Spleen (tissue), 7 donors: ENCODE data around the gene MPP2.

Experiments
- POLR2A ChIP-seq, 3 donors: fragments of 450-650 bp; IDR thresholded peaks; one replicate each; pipeline ENCODE4 v1.5.1; 2017; ENCODE audit warnings: antibody characterized with exemption in 3 of 3, mild to moderate bottlenecking in 1 of 3
- POLR2AphosphoS5 ChIP-seq, 3 donors: sonication (generic); formaldehyde crosslinking; IDR thresholded peaks; one replicate each; pipeline ENCODE4 v1.5.1; 2017; ENCODE audit warnings: antibody characterized with exemption in 3 of 3
- TF ChIP-seq, protein P1 (sequence below), 11 experiments: fragments of 200-600 bp in 7 of 11; fragments of 450-650 bp in 4 of 11; sonication (generic) in 4 of 11; IDR thresholded peaks in 8 of 11; conservative IDR thresholded peaks in 3 of 11; 1 replicate in 7 of 11; 2 replicates in 4 of 11; pipeline versions ENCODE4 v1.4.0 to v1.8.0; 2016 to 2021; ENCODE audit warnings: antibody characterized with exemption in 11 of 11, inconsistent platforms in 4 of 11, mild to moderate bottlenecking in 1 of 11
- donor health status: DM: no; HTN: no; CAD: no; lungs with moderate emphysema.
- donor health status: DM: no; HTN: no; CAD: no.
- donor health status: DM: no; HTN: no; CAD: no.

DNA sequence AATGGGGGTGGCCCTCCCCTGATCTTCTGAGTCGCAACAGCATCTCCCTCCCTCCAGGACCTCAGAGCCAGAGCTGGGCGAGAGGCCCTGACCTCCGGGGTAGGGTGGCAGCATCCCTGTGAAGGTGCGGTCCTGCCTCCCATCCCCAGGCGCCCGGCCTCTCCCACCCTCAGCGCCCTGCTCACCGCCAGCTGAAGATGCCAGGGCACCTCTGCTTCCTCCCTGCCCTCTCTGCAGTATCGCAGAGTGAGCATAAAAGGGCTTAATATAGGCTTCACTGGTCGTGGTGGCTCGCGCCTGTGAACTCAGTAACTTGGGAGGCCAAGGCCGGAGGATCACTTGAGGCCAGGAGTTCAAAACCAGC is 10.7 kb upstream of the MPP2 start:
- TF ChIP-seq, protein P1, sequence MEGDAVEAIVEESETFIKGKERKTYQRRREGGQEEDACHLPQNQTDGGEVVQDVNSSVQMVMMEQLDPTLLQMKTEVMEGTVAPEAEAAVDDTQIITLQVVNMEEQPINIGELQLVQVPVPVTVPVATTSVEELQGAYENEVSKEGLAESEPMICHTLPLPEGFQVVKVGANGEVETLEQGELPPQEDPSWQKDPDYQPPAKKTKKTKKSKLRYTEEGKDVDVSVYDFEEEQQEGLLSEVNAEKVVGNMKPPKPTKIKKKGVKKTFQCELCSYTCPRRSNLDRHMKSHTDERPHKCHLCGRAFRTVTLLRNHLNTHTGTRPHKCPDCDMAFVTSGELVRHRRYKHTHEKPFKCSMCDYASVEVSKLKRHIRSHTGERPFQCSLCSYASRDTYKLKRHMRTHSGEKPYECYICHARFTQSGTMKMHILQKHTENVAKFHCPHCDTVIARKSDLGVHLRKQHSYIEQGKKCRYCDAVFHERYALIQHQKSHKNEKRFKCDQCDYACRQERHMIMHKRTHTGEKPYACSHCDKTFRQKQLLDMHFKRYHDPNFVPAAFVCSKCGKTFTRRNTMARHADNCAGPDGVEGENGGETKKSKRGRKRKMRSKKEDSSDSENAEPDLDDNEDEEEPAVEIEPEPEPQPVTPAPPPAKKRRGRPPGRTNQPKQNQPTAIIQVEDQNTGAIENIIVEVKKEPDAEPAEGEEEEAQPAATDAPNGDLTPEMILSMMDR (IDR thresholded peaks at IDR 0.05 in 8 of 11, conservative IDR thresholded peaks at IDR 0.05 in 3 of 11) = no peak
- TF ChIP-seq POLR2AphosphoS5 (IDR thresholded peaks at IDR 0.05) (no peak), POLR2A (IDR thresholded peaks at IDR 0.05) (no peak)
